Prostate gland (tissue), 2 donors: Measurements from ENCODE around the gene KDR.

Experiments
- POLR2A ChIP-seq: fragments of 450-650 bp; IDR thresholded peaks from one replicate; pipeline ENCODE4 v1.6.1; 2016; ENCODE audit warnings: antibody characterized with exemption, mild to moderate bottlenecking
- POLR2AphosphoS5 ChIP-seq: sonication (generic); formaldehyde crosslinking; IDR thresholded peaks from one replicate; pipeline ENCODE4 v1.6.1; 2017; ENCODE audit warnings: antibody characterized with exemption
- TF ChIP-seq, protein P1 (sequence below), 4 experiments: fragments of 200-600 bp in 2 of 4; fragments of 450-650 bp in 2 of 4; sonication (generic) in 2 of 4; IDR thresholded peaks; 1 replicate in 3 of 4; 2 replicates in 1 of 4; pipeline ENCODE4 v1.5.1; 2016 to 2019; ENCODE audit warnings: antibody characterized with exemption in 4 of 4, mild to moderate bottlenecking in 2 of 4, moderate library complexity in 2 of 4

DNA sequence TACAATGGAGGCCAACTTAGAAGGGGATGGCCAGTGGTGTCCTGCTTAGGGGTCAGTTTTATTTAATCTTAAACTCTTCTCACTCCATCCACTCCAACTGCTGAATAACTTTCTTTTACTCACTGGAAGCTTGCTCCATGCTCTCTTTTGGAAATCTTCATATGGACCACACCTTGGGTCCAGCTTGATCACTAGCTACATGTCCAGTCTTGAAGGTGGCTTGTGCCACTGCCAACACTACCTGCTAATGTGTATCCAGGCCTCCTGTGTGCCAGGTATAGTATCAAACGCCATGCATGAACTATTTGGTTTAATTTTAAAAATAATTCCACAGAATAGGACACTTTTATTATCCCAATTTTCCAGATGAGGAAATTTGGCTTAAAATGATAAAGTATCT lies 37.0 kb upstream of the KDR start:
- no peak for TF ChIP-seq POLR2A
- TF ChIP-seq, protein P1, sequence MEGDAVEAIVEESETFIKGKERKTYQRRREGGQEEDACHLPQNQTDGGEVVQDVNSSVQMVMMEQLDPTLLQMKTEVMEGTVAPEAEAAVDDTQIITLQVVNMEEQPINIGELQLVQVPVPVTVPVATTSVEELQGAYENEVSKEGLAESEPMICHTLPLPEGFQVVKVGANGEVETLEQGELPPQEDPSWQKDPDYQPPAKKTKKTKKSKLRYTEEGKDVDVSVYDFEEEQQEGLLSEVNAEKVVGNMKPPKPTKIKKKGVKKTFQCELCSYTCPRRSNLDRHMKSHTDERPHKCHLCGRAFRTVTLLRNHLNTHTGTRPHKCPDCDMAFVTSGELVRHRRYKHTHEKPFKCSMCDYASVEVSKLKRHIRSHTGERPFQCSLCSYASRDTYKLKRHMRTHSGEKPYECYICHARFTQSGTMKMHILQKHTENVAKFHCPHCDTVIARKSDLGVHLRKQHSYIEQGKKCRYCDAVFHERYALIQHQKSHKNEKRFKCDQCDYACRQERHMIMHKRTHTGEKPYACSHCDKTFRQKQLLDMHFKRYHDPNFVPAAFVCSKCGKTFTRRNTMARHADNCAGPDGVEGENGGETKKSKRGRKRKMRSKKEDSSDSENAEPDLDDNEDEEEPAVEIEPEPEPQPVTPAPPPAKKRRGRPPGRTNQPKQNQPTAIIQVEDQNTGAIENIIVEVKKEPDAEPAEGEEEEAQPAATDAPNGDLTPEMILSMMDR (IDR thresholded peaks at IDR 0.05): no peak
- no peak for TF ChIP-seq POLR2AphosphoS5
